Measurements from ENCODE around the gene PTPN2. TPM values are rescaled to one million over a fixed set of nuclear protein-coding genes. Genes with fewer than 3 reads are reported as not detected.

The PTPN2 gene
- total and polyA plus RNA-seq, 2 experiments from 2014 or later = 49.9 to 65.5 TPM

GRCh38 chr18:12827588-12827987 is 56.4 kb downstream of the PTPN2 start:
- Histone ChIP-seq H3K4me3 (no peak overlapping the region), H3K79me2 (replicated peaks; ENCODE audit: insufficient read depth) (peaks cover under 1% of the 10 kb centered on the region; the same call in 1 of the 2 replicates), H3K36me3 (ENCODE audit: insufficient read depth) (peaks cover 12% of the 10 kb centered on the region; the same call in 1 of the 2 replicates), H4K20me1 (replicated peaks; ENCODE audit: insufficient read depth) (peaks cover 6% of the 10 kb centered on the region), H2AFZ (no peak overlapping the region), H3K4me1 (ENCODE audit: insufficient read depth) (no peaks in the 10 kb centered on the region), H3F3A (replicated peaks; ENCODE audit: low read depth) (no peaks in the 10 kb centered on the region), H3K9me2 (ENCODE audit: insufficient read depth) (no peaks in the 10 kb centered on the region), H3K4me2 (no peak overlapping the region), H3K27me3 (ENCODE audit: insufficient read depth) (no peaks in the 10 kb centered on the region), H3K27ac (ENCODE audit: low read depth) (no peak overlapping the region)
- H3K4me1 Mint-ChIP-seq = peaks cover 2% of the 10 kb centered on the region
- no peak overlapping the region for H3K4me3 Mint-ChIP-seq
- DNase-seq (ENCODE audit: low spot score) (no peak), ATAC-seq (no peak)
- TF ChIP-seq ETS1 (IDR thresholded peaks at IDR 0.05) (no peak), CREB1 (CRISPR knock-in tag; IDR thresholded peaks at IDR 0.05; ENCODE audit: low read depth) (no peak)
- H3K27ac Mint-ChIP-seq = no peak overlapping the region
- H3K36me3 Mint-ChIP-seq (ENCODE audit: low read depth) = peaks cover 68% of the 10 kb centered on the region
- H3K9me3 Mint-ChIP-seq = peaks cover 15% of the 10 kb centered on the region; the same call in 2 of the 3 replicates
- H3K27me3 Mint-ChIP-seq (ENCODE audit: insufficient read depth, low read depth, poor library complexity) = peaks cover 2% of the 10 kb centered on the region

DNA sequence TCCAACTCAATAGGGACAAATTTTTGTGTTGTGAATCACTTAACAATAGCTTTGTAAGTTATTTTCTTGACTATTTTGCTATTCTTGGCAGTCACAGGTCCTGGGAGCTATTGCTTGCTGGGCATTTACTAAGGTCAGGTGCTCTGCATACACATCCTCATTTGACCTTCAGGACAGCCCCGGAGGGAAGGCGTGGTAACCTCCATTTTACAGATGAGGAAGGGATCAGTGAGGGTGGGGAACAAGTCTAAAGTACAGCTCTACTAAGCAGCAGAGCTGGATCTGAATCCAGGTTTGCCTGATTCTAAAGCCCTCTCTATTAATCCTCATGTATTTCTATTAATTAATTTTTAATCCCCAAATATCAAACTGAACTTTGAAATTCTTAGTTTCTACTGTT is 58.8 kb downstream of the PTPN2 start:
- no peak overlapping the region for H3K27ac Mint-ChIP-seq
- no peak overlapping the region for H3K4me3 ChIP-seq
- H4K20me1 ChIP-seq (replicated peaks; ENCODE audit: insufficient read depth) = peaks cover 7% of the 10 kb centered on the region
- peaks cover 12% of the 10 kb centered on the region; the same call in 1 of the 2 replicates for H3K36me3 ChIP-seq (ENCODE audit: insufficient read depth)
- DNase-seq (ENCODE audit: low spot score) (no peak), ATAC-seq (no peak)
- no peaks in the 10 kb centered on the region for H3K9me2 ChIP-seq (ENCODE audit: insufficient read depth)
- H2AFZ ChIP-seq = no peak overlapping the region
- H3K4me1 Mint-ChIP-seq = peaks cover 24% of the 10 kb centered on the region
- peaks cover 15% of the 10 kb centered on the region; the same call in 2 of the 3 replicates for H3K9me3 Mint-ChIP-seq
- no peak overlapping the region for H3K27ac ChIP-seq (ENCODE audit: low read depth)
- H3K27me3 ChIP-seq (ENCODE audit: insufficient read depth) = no peaks in the 10 kb centered on the region
- H3K36me3 Mint-ChIP-seq (ENCODE audit: low read depth) = peaks cover 57% of the 10 kb centered on the region
- no peak overlapping the region for H3K4me3 Mint-ChIP-seq
- peaks cover 2% of the 10 kb centered on the region for H3K27me3 Mint-ChIP-seq (ENCODE audit: insufficient read depth, low read depth, poor library complexity)
- peaks cover 19% of the 10 kb centered on the region for H3K4me1 ChIP-seq (ENCODE audit: insufficient read depth)
- H3K4me2 ChIP-seq = no peak overlapping the region
- H3F3A ChIP-seq (replicated peaks; ENCODE audit: low read depth) = no peaks in the 10 kb centered on the region
- H3K79me2 ChIP-seq (replicated peaks; ENCODE audit: insufficient read depth) = no peaks in the 10 kb centered on the region; the same call in none of the 2 replicates
- TF ChIP-seq EZH2phosphoT487 (IDR thresholded peaks at IDR 0.05; ENCODE audit: unreplicated experiment) (no peak), ZNF114 (CRISPR knock-in tag; IDR thresholded peaks at IDR 0.05) (no peak), ETS1 (IDR thresholded peaks at IDR 0.05) (no peak), CREB1 (CRISPR knock-in tag; IDR thresholded peaks at IDR 0.05; ENCODE audit: low read depth) (no peak), STAT1 (IDR thresholded peaks at IDR 0.05; ENCODE audit: unreplicated experiment) (no peak), ZNF331 (CRISPR knock-in tag; IDR thresholded peaks at IDR 0.05; ENCODE audit: low read depth) (no peak)
- TF ChIP-seq, protein P1, sequence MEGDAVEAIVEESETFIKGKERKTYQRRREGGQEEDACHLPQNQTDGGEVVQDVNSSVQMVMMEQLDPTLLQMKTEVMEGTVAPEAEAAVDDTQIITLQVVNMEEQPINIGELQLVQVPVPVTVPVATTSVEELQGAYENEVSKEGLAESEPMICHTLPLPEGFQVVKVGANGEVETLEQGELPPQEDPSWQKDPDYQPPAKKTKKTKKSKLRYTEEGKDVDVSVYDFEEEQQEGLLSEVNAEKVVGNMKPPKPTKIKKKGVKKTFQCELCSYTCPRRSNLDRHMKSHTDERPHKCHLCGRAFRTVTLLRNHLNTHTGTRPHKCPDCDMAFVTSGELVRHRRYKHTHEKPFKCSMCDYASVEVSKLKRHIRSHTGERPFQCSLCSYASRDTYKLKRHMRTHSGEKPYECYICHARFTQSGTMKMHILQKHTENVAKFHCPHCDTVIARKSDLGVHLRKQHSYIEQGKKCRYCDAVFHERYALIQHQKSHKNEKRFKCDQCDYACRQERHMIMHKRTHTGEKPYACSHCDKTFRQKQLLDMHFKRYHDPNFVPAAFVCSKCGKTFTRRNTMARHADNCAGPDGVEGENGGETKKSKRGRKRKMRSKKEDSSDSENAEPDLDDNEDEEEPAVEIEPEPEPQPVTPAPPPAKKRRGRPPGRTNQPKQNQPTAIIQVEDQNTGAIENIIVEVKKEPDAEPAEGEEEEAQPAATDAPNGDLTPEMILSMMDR (conservative IDR thresholded peaks at IDR 0.05; ENCODE audit: low read depth in 2 of 2) = no peak
- TF ChIP-seq, protein P2, sequence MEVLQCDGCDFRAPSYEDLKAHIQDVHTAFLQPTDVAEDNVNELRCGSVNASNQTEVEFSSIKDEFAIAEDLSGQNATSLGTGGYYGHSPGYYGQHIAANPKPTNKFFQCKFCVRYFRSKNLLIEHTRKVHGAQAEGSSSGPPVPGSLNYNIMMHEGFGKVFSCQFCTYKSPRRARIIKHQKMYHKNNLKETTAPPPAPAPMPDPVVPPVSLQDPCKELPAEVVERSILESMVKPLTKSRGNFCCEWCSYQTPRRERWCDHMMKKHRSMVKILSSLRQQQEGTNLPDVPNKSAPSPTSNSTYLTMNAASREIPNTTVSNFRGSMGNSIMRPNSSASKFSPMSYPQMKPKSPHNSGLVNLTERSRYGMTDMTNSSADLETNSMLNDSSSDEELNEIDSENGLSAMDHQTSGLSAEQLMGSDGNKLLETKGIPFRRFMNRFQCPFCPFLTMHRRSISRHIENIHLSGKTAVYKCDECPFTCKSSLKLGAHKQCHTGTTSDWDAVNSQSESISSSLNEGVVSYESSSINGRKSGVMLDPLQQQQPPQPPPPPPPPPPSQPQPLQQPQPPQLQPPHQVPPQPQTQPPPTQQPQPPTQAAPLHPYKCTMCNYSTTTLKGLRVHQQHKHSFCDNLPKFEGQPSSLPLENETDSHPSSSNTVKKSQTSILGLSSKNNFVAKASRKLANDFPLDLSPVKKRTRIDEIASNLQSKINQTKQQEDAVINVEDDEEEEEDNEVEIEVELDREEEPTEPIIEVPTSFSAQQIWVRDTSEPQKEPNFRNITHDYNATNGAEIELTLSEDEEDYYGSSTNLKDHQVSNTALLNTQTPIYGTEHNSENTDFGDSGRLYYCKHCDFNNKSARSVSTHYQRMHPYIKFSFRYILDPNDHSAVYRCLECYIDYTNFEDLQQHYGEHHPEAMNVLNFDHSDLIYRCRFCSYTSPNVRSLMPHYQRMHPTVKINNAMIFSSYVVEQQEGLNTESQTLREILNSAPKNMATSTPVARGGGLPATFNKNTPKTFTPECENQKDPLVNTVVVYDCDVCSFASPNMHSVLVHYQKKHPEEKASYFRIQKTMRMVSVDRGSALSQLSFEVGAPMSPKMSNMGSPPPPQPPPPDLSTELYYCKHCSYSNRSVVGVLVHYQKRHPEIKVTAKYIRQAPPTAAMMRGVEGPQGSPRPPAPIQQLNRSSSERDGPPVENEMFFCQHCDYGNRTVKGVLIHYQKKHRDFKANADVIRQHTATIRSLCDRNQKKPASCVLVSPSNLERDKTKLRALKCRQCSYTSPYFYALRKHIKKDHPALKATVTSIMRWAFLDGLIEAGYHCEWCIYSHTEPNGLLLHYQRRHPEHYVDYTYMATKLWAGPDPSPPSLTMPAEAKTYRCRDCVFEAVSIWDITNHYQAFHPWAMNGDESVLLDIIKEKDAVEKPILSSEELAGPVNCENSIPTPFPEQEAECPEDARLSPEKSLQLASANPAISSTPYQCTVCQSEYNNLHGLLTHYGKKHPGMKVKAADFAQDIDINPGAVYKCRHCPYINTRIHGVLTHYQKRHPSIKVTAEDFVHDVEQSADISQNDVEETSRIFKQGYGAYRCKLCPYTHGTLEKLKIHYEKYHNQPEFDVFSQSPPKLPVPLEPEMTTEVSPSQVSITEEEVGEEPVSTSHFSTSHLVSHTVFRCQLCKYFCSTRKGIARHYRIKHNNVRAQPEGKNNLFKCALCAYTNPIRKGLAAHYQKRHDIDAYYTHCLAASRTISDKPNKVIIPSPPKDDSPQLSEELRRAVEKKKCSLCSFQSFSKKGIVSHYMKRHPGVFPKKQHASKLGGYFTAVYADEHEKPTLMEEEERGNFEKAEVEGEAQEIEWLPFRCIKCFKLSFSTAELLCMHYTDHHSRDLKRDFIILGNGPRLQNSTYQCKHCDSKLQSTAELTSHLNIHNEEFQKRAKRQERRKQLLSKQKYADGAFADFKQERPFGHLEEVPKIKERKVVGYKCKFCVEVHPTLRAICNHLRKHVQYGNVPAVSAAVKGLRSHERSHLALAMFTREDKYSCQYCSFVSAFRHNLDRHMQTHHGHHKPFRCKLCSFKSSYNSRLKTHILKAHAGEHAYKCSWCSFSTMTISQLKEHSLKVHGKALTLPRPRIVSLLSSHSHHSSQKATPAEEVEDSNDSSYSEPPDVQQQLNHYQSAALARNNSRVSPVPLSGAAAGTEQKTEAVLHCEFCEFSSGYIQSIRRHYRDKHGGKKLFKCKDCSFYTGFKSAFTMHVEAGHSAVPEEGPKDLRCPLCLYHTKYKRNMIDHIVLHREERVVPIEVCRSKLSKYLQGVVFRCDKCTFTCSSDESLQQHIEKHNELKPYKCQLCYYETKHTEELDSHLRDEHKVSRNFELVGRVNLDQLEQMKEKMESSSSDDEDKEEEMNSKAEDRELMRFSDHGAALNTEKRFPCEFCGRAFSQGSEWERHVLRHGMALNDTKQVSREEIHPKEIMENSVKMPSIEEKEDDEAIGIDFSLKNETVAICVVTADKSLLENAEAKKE (CRISPR knock-in tag; IDR thresholded peaks at IDR 0.05) = no peak

All from GM23338 (cell line).